Measurements from ENCODE around the gene PANX3. TPM values are rescaled to one million over a fixed set of nuclear protein-coding genes. Genes with fewer than 3 reads are reported as not detected.

PANX3 gene
- total and polyA plus RNA-seq, 7 donors, result not detected

DNA sequence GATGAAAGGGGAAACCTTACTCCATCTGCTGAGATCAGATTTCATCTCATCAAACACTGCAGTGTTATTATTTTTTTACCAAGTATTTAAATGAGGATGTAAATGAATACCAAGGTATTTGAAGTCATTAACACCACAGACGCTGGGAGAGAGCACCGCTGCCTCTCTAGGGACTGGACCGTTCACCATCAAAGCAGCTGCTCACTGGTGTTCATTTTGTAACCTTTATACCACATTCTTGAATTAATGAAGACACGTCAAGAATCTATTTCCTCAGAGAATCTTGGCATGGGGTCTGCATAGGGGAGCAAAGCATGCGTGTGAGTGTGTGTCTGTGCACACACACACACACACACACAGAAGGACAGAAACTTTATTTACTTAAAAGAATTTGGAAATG, 46.7 kb downstream of the PANX3 start:
- H3K4me1 ChIP-seq, result no peaks in the 10 kb centered on the region
- H3K36me3 ChIP-seq, result peaks cover 0 to 38% (median 3%) of the 10 kb centered on the region in 4 donors
- DNase-seq, result no peak
- no peak for TF ChIP-seq POLR2A (IDR thresholded peaks at IDR 0.05)
- TF ChIP-seq EP300 (IDR thresholded peaks at IDR 0.05), result no peak
- no peak for TF ChIP-seq POLR2AphosphoS5 (IDR thresholded peaks at IDR 0.05)
- TF ChIP-seq, protein P1, sequence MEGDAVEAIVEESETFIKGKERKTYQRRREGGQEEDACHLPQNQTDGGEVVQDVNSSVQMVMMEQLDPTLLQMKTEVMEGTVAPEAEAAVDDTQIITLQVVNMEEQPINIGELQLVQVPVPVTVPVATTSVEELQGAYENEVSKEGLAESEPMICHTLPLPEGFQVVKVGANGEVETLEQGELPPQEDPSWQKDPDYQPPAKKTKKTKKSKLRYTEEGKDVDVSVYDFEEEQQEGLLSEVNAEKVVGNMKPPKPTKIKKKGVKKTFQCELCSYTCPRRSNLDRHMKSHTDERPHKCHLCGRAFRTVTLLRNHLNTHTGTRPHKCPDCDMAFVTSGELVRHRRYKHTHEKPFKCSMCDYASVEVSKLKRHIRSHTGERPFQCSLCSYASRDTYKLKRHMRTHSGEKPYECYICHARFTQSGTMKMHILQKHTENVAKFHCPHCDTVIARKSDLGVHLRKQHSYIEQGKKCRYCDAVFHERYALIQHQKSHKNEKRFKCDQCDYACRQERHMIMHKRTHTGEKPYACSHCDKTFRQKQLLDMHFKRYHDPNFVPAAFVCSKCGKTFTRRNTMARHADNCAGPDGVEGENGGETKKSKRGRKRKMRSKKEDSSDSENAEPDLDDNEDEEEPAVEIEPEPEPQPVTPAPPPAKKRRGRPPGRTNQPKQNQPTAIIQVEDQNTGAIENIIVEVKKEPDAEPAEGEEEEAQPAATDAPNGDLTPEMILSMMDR (IDR thresholded peaks at IDR 0.05), result no peak
- H3K9me3 ChIP-seq, result no peaks in the 10 kb centered on the region
- H3K27ac ChIP-seq, result no peak overlapping the region
- H3K27me3 ChIP-seq, result no peaks in the 10 kb centered on the region
- intact Hi-C loops (cut with DNase I), result no loop called here
- WGBS, 2 donors, result 79 to 94% methylated on average over 5 of the region's 5 CpGs
- no peak overlapping the region for H3K4me3 ChIP-seq

DNA sequence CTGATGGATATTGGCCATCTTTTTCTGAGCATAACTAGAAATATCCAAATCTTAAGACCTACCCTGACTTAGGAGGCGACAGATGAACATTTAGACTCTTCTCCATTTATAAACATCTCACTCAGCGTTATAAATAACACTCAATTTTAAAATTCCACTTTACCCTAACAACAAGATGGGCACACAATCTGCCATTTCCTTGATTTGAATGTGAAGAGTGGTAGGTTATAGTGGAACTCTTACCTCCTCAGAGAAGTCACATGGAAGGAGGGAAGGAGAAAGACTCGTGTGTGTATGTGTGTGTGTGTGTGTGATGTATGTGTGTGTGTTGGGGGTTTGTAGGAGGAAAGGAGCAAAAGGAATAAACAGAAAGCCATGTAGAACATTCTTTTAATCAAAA, 47.3 kb downstream of the PANX3 start:
- H3K27ac ChIP-seq, result no peak overlapping the region
- peaks cover 0 to 32% (median 0%) of the 10 kb centered on the region in 4 donors for H3K36me3 ChIP-seq
- H3K4me1 ChIP-seq, result no peaks in the 10 kb centered on the region
- TF ChIP-seq POLR2AphosphoS5 (IDR thresholded peaks at IDR 0.05), result no peak
- TF ChIP-seq, protein P1 (IDR thresholded peaks at IDR 0.05), result no peak
- no peak for TF ChIP-seq POLR2A (IDR thresholded peaks at IDR 0.05)
- TF ChIP-seq EP300 (IDR thresholded peaks at IDR 0.05), result no peak
- no peak for DNase-seq
- no peak overlapping the region for H3K4me3 ChIP-seq
- intact Hi-C loops (cut with DNase I), result no loop called here
- no peaks in the 10 kb centered on the region for H3K9me3 ChIP-seq
- H3K27me3 ChIP-seq, result no peaks in the 10 kb centered on the region
- WGBS, 2 donors, result 83 to 88% methylated on average over 3 of the region's 3 CpGs

DNA sequence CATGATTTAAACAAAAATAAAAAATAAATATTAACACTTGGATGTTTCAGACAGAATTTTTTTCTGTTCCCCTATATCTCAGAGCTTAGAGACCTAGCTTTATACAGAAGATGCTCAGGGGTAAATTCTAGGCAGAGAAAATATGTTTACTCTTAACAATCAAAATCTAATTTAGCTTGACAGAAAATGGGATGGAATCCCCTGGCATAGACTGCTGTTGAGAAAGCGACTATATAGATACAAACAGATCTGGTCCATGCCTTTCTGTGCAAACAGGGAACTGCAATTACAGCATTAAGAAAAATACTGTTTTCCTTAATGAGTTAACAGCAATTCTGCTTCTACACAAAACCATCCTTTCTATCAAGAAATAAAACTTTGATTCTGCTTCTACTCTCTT, 47.8 kb downstream of the PANX3 start:
- 91 to 92% methylated on average over 1 of the region's 1 CpG for WGBS, 2 donors
- no peak overlapping the region for H3K4me3 ChIP-seq
- no peak overlapping the region for H3K27ac ChIP-seq
- no peak for TF ChIP-seq EP300 (IDR thresholded peaks at IDR 0.05)
- TF ChIP-seq, protein P1 (IDR thresholded peaks at IDR 0.05), result no peak
- no peak for TF ChIP-seq POLR2AphosphoS5 (IDR thresholded peaks at IDR 0.05)
- TF ChIP-seq POLR2A (IDR thresholded peaks at IDR 0.05), result no peak
- H3K27me3 ChIP-seq, result no peaks in the 10 kb centered on the region
- H3K36me3 ChIP-seq, result peaks cover 0 to 27% (median 0%) of the 10 kb centered on the region in 4 donors
- intact Hi-C loops (cut with DNase I), result no loop called here
- DNase-seq, result no peak
- H3K9me3 ChIP-seq, result no peaks in the 10 kb centered on the region
- H3K4me1 ChIP-seq, result no peaks in the 10 kb centered on the region

DNA sequence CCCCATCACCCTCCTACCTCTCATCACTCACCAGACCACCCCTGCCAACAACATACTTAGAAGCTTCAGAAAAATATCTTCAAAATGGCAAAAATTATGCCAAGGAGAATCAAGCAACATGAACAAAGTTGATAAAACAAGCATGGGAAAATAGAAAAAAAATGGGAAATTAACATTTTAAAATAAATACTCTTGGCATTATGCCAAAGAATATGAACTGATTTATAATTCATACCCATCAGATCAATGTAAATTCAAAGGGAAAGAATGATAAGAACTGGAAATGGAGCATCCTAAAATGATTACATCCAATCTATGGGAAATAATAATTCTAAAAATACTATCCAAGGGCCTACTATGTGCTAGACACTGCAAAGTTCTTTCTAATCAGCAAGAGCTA, 50.3 kb downstream of the PANX3 start:
- H3K9me3 ChIP-seq, result no peaks in the 10 kb centered on the region
- H3K4me3 ChIP-seq, result no peak overlapping the region
- no peaks in the 10 kb centered on the region for H3K4me1 ChIP-seq
- no peak overlapping the region for H3K27ac ChIP-seq
- H3K27me3 ChIP-seq, result no peaks in the 10 kb centered on the region
- no peak for DNase-seq
- H3K36me3 ChIP-seq, result peaks cover 0 to 35% (median 0%) of the 10 kb centered on the region in 4 donors
- no peak for TF ChIP-seq EP300 (IDR thresholded peaks at IDR 0.05)
- TF ChIP-seq, protein P1 (IDR thresholded peaks at IDR 0.05), result no peak
- intact Hi-C loops (cut with DNase I), result no loop called here

DNA sequence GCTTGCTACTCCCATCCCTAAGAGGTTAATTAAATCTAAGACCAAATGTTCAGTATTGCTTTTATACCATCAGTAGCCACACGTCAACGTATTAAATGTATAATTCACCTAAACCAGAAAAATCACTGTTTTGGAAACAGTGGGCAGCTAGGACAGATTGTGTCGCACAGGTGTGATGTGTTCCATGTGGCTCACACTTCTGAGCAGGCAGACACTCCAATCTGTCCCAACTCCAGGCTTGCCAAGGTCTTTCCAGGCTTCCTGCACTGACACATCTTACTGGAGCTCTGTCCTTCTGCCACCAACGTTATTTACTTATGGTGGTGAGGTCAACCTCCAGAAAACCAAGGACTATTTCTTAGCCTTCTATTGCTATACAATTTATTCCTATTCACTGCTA, 50.9 kb downstream of the PANX3 start:
- H3K27ac ChIP-seq, result no peak overlapping the region
- 87 to 92% methylated on average over 4 of the region's 4 CpGs for WGBS, 2 donors

More for the DNA sequence above, 50.9 kb downstream of the PANX3 start:
- Histone ChIP-seq H3K4me1 (no peaks in the 10 kb centered on the region), H3K27me3 (no peaks in the 10 kb centered on the region), H3K4me3 (no peak overlapping the region), H3K9me3 (no peaks in the 10 kb centered on the region), H3K36me3 (peaks cover 0 to 33% (median 0%) of the 10 kb centered on the region in 4 donors)
- intact Hi-C loops (cut with DNase I), result no loop called here
- no peak for DNase-seq
- TF ChIP-seq EP300 (IDR thresholded peaks at IDR 0.05) (no peak), POLR2AphosphoS5 (IDR thresholded peaks at IDR 0.05) (no peak), POLR2A (IDR thresholded peaks at IDR 0.05) (no peak)
- TF ChIP-seq, protein P1 (IDR thresholded peaks at IDR 0.05), result no peak

Data from sigmoid colon (tissue), 7 donors.